Calu3 (cell line): ENCODE measurements around the gene MAB21L2. TPM values are rescaled to one million over a fixed set of nuclear protein-coding genes. Genes with fewer than 3 reads are reported as not detected.

Source experiments
- BruUV-seq: library from RNA; stranded (reverse); fragments of 400-500 nt; replicated peaks from 2 replicates; lab custom pipeline; 2021; lab: Mats Ljungman, UMichigan
- CTCF ChIA-PET: fragments of 300-600 bp; sonication (Branson Sonifier 250); formaldehyde crosslinking; loops from one replicate; lab custom pipeline; 2022; ENCODE audit warnings: antibody characterized with exemption; lab: Charles Lee
- DNase-seq: peaks from one replicate; pipeline ENCODE4 v3.0.0; 2022
- H3K27ac Mint-ChIP-seq: one replicate; pipeline ENCODE4 v1.8.0; 2022; ENCODE audit warnings: mixed read lengths; ENCODE audit not compliant: unreplicated experiment
- H3K27me3 Mint-ChIP-seq: one replicate; pipeline ENCODE4 v1.8.0; 2022; ENCODE audit warnings: mixed read lengths; ENCODE audit not compliant: unreplicated experiment
- H3K36me3 Mint-ChIP-seq: one replicate; pipeline ENCODE4 v1.8.0; 2022; ENCODE audit warnings: mild to moderate bottlenecking, moderate library complexity, mixed read lengths; ENCODE audit not compliant: insufficient read depth, unreplicated experiment
- H3K4me1 Mint-ChIP-seq: one replicate; pipeline ENCODE4 v1.8.0; 2022; ENCODE audit warnings: mild to moderate bottlenecking, low read depth, mixed read lengths; ENCODE audit not compliant: unreplicated experiment
- H3K4me3 Mint-ChIP-seq: one replicate; pipeline ENCODE4 v1.8.0; 2022; ENCODE audit warnings: mild to moderate bottlenecking, low read depth, moderate library complexity, mixed read lengths; ENCODE audit not compliant: unreplicated experiment
- H3K9me3 Mint-ChIP-seq: one replicate; pipeline ENCODE4 v1.8.0; 2022; ENCODE audit warnings: low read depth, mixed read lengths; ENCODE audit not compliant: unreplicated experiment
- CTCF ChIP-seq: fragments of 200-600 bp; IDR thresholded peaks from one replicate; pipeline ENCODE4 v1.8.0; 2022; ENCODE audit warnings: antibody characterized with exemption; ENCODE audit not compliant: unreplicated experiment
- intact Hi-C: fragments of 100-400 bp; cut with micrococcal nuclease; formaldehyde crosslinking; loops from one replicate; pipeline ENCODE4 v1.10.0; 2022; ENCODE audit not compliant: unreplicated experiment
- total RNA-seq: library from RNA; stranded (reverse); gene quantifications from 2 replicates; pipeline ENCODE4 v1.2.3, GENCODE V29; 2022

Gene MAB21L2
- total RNA-seq, 1 experiment from 2014 or later, result 0.17 TPM

- intact Hi-C loops, result no loop called here
- Mint-ChIP-seq H3K36me3 (no peaks in the 10 kb centered on the region), H3K4me1 (no peaks in the 10 kb centered on the region), H3K27ac (no peak overlapping the region), H3K4me3 (no peak overlapping the region), H3K27me3 (no peaks in the 10 kb centered on the region), H3K9me3 (no peaks in the 10 kb centered on the region)
- CTCF ChIA-PET, result no interaction called here
- DNase-seq, result no peak
- no peak for TF ChIP-seq CTCF
- no TSS peak for BruUV-seq
These were observed 37.1 kb downstream of the MAB21L2 start for GRCh38 chr4:150619042-150619441.

DNA sequence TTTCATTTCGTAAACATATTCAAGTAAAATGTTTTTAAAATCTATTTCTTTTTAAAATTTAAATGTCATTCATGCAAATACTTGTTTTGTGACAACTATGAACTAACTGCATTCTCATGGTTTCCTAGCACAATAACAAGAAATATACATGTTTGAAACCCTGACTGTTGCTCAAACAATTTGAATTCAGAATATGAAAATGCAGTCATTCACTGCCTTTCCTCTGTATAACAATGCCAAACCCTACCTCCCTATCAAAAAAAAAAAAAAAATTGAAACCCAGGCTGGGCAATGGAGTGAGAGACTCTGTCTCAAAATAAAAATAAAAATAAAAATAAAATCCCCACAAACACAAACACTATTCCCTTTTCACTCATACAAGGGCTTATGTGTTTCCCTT lies 42.1 kb downstream of the MAB21L2 start:
- Mint-ChIP-seq H3K27ac (no peak overlapping the region), H3K4me3 (no peak overlapping the region), H3K4me1 (no peaks in the 10 kb centered on the region), H3K9me3 (no peaks in the 10 kb centered on the region), H3K27me3 (no peaks in the 10 kb centered on the region), H3K36me3 (no peaks in the 10 kb centered on the region)
- intact Hi-C loops, result no loop called here
- CTCF ChIA-PET, result no interaction called here
- TF ChIP-seq CTCF, result no peak
- DNase-seq, result no peak
- no TSS peak for BruUV-seq

DNA sequence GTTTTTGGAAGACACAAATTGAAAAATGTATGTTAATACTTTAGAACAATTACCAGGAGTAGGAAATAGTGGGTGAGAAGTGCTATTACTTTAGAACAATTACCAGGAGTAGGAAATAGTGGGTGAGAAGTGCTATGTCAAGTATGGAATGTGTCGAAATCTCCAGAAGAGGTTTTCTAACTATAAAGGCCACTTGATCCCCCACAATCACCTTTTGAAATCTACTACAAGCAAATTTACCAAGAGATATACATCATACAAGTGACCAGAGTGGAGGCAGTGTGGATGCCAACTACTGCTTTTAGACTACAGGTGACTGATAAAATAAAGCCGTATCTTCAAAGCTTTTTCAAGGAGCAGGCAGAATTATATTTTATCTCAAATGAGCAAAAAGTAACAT lies 43.1 kb downstream of the MAB21L2 start:
- no peak overlapping the region for H3K27ac Mint-ChIP-seq
- no peak for TF ChIP-seq CTCF
- no peaks in the 10 kb centered on the region for H3K27me3 Mint-ChIP-seq
- no TSS peak for BruUV-seq
- CTCF ChIA-PET, result no interaction called here
- H3K4me1 Mint-ChIP-seq, result no peaks in the 10 kb centered on the region
- no peak for DNase-seq
- H3K36me3 Mint-ChIP-seq, result no peaks in the 10 kb centered on the region
- intact Hi-C loops, result no loop called here
- H3K9me3 Mint-ChIP-seq, result no peaks in the 10 kb centered on the region
- no peak overlapping the region for H3K4me3 Mint-ChIP-seq

GRCh38 chr4:150628073-150628472 lies 46.1 kb downstream of the MAB21L2 start:
- intact Hi-C loops, result no loop called here

More at GRCh38 chr4:150628073-150628472, 46.1 kb downstream of the MAB21L2 start:
- Mint-ChIP-seq H3K4me1 (no peaks in the 10 kb centered on the region), H3K4me3 (no peak overlapping the region), H3K36me3 (no peaks in the 10 kb centered on the region), H3K27me3 (no peaks in the 10 kb centered on the region), H3K9me3 (no peaks in the 10 kb centered on the region), H3K27ac (no peak overlapping the region)
- BruUV-seq, result no TSS peak
- no peak for TF ChIP-seq CTCF
- no peak for DNase-seq
- CTCF ChIA-PET, result no interaction called here
